K562 (cell line): ENCODE data around the gene AREL1. TPM values are rescaled to one million over a fixed set of nuclear protein-coding genes. Genes with fewer than 3 reads are reported as not detected.

Source experiments
- ARID1B ChIP-seq: fragments of 450-650 bp; IDR thresholded peaks from 2 replicates; pipeline ENCODE4 v1.6.1; 2016; ENCODE audit warnings: antibody characterized with exemption, mild to moderate bottlenecking, inconsistent platforms
- ATF3 ChIP-seq, 2 experiments: fragments of 450-650 bp in 1 of 2; sonication (generic) in 1 of 2; formaldehyde crosslinking in 1 of 2; IDR thresholded peaks in 1 of 2; conservative IDR thresholded peaks in 1 of 2; 2 replicates each; pipeline versions ENCODE4 v1.6.1 to v1.8.1; 2016 to 2023; ENCODE audit warnings: mild to moderate bottlenecking in 2 of 2, moderate library complexity in 2 of 2, inconsistent platforms in 1 of 2, missing genetic modification reagents in 1 of 2
- CREM ChIP-seq: IDR thresholded peaks from 2 replicates; pipeline ENCODE4 v1.6.1; 2014; ENCODE audit warnings: antibody characterized with exemption, low read depth
- EP300 ChIP-seq: IDR thresholded peaks from 2 replicates; pipeline ENCODE4 v1.6.1; 2012; ENCODE audit warnings: low read length, improper control_type of control experiment
- GTF2A2 ChIP-seq: IDR thresholded peaks from 2 replicates; pipeline ENCODE4 v1.6.1; 2016; ENCODE audit warnings: mild to moderate bottlenecking, missing genetic modification characterization, missing compliant biosample characterization
- GTF2E2 ChIP-seq: fragments of 200-800 bp; sonication (Bioruptor generic); IDR thresholded peaks from 2 replicates; pipeline ENCODE4 v1.6.1; 2016; ENCODE audit warnings: missing genetic modification characterization, missing compliant biosample characterization
- HDAC8 ChIP-seq: fragments of 450-650 bp; IDR thresholded peaks from 2 replicates; pipeline ENCODE4 v1.6.1; 2016; ENCODE audit warnings: mild to moderate bottlenecking, missing genetic modification characterization, moderate library complexity, missing compliant biosample characterization
- HEY1 ChIP-seq: fragments of 250-450 bp; sonication (Bioruptor Pico); IDR thresholded peaks from 2 replicates; pipeline ENCODE4 v1.5.0; 2020; ENCODE audit warnings: mild to moderate bottlenecking, moderate library complexity, borderline replicate concordance
- JUN ChIP-seq, 2 experiments: sonication (generic) in 1 of 2; formaldehyde crosslinking in 1 of 2; IDR thresholded peaks; 2 replicates each; pipeline versions ENCODE4 v1.6.1 to v1.8.0; 2012 to 2022; ENCODE audit warnings: borderline replicate concordance in 2 of 2, mild to moderate bottlenecking in 2 of 2, improper control_type of control experiment in 1 of 2, low read depth in 1 of 2, low read length in 1 of 2, missing genetic modification reagents in 1 of 2
- JUND ChIP-seq, 2 experiments: IDR thresholded peaks; 2 replicates in 1 of 2; 3 replicates in 1 of 2; pipeline ENCODE4 v1.6.1; 2011; ENCODE audit warnings: borderline replicate concordance in 2 of 2, low read depth in 2 of 2, low read length in 2 of 2, improper control_type of control experiment in 1 of 2, missing biosample characterization in 1 of 2, missing genetic modification characterization in 1 of 2, missing genetic modification reagents in 1 of 2
- NFIC ChIP-seq: fragments of 450-650 bp; IDR thresholded peaks from 2 replicates; pipeline ENCODE4 v1.6.1; 2017; ENCODE audit warnings: mild to moderate bottlenecking, inconsistent platforms
- NR1H2 ChIP-seq: sonication (generic); formaldehyde crosslinking; IDR thresholded peaks from 2 replicates; pipeline ENCODE4 v1.4.0; 2020; ENCODE audit warnings: mild to moderate bottlenecking, missing genetic modification reagents
- PML ChIP-seq: IDR thresholded peaks from 2 replicates; pipeline ENCODE4 v1.6.1; 2012; ENCODE audit warnings: low read length, inconsistent platforms
- TAL1 ChIP-seq: fragments of 450-650 bp; IDR thresholded peaks from 2 replicates; pipeline ENCODE4 v1.6.1; 2016; ENCODE audit warnings: mild to moderate bottlenecking
- TBP ChIP-seq: optimal IDR thresholded peaks from 2 replicates; pipeline ENCODE3; 2011; ENCODE audit warnings: low read depth, low read length, improper control_type of control experiment
- TCF3 ChIP-seq: sonication (generic); formaldehyde crosslinking; IDR thresholded peaks from 2 replicates; pipeline ENCODE4 v1.4.0; 2020; ENCODE audit warnings: mild to moderate bottlenecking, missing genetic modification reagents
- TEAD4 ChIP-seq, 2 experiments: sonication (generic) in 1 of 2; formaldehyde crosslinking in 1 of 2; IDR thresholded peaks; 2 replicates each; pipeline versions ENCODE4 v1.6.1 to v1.8.0; 2012 to 2022; ENCODE audit warnings: borderline replicate concordance in 1 of 2, inconsistent platforms in 1 of 2, low read length in 1 of 2, mild to moderate bottlenecking in 1 of 2, missing genetic modification reagents in 1 of 2
- polyA plus RNA-seq, 8 experiments: library from polyadenylated mRNA; depleted of rRNA in 4 of 8; stranded (reverse) in 5 of 8; unstranded in 3 of 8; fragments of >200 nt; fragmentation: Nextera tagmentation in 2 of 8; fragmentation: Illumina TruSeq in 1 of 8; extraction: Ambion mirVana in 2 of 8; extraction: Trizol in 1 of 8; gene quantifications; 2 replicates each; pipeline versions ENCODE4 v1.2.1 to v1.2.3, GENCODE V29; 2011 to 2014; ENCODE audit warnings: inconsistent platforms in 1 of 8, missing spikeins in 1 of 8
- total RNA-seq, 7 experiments: library from RNA; depleted of rRNA in 6 of 7; stranded (reverse); fragments of >200 nt in 6 of 7; fragmentation: Illumina TruSeq in 2 of 7; extraction: Trizol in 2 of 7; gene quantifications; 2 replicates each; pipeline versions ENCODE4 v1.2.1 to v1.2.3, GENCODE V29; 2011 to 2021; ENCODE audit warnings: low replicate concordance in 1 of 7

Gene AREL1
- total and polyA plus RNA-seq, 9 of the 15 experiments (the other 6 are each of a cell fraction or from before 2014, with no cell fraction given): 6.0 to 24.8 (median 16.6) TPM

- TF ChIP-seq HDAC8 (tag) (no peak), NFIC (peak; percentile 70), ATF3 (IDR thresholded peaks at IDR 0.05) (peak; percentile 77), ATF3 (CRISPR knock-in tag; conservative IDR thresholded peaks at IDR 0.05) (no peak), HEY1 (CRISPR knock-in tag) (no peak), TBP (peak; percentile 52), JUND (IDR thresholded peaks at IDR 0.05; ENCODE audit: borderline replicate concordance, low read depth, low read length) (peak; percentile 82), JUND (tag; IDR thresholded peaks at IDR 0.05; ENCODE audit: borderline replicate concordance, low read depth, low read length) (peak; percentile 65; the same call in 2 of the 3 replicates), TEAD4 (IDR thresholded peaks at IDR 0.05; ENCODE audit: low read length) (peak; percentile 22; the same call in 1 of the 2 replicates), TEAD4 (CRISPR knock-in tag; IDR thresholded peaks at IDR 0.05; ENCODE audit: borderline replicate concordance) (no peak), GTF2A2 (tag) (no peak), TCF3 (peak; percentile 45), PML (no peak), TAL1 (peak; percentile 40; the same call in 1 of the 2 replicates), EP300 (peak; percentile 12; the same call in 1 of the 2 replicates), CREM (0 out of 2 replicates have a peak, but pooled peaks have one; percentile 13), ARID1B (peak; percentile 81), NR1H2 (CRISPR knock-in tag) (no peak), JUN (IDR thresholded peaks at IDR 0.05; ENCODE audit: borderline replicate concordance, low read depth, low read length) (0 out of 2 replicates have a peak, but pooled peaks have one; percentile 53), JUN (CRISPR knock-in tag; IDR thresholded peaks at IDR 0.05; ENCODE audit: borderline replicate concordance) (no peak), GTF2E2 (tag) (no peak)
These were observed 52.7 kb downstream of the AREL1 start (continued) for GRCh38 chr14:74660167-74660566.
